ENCODE results near the gene EIF4G1. TPM values are rescaled to one million over a fixed set of nuclear protein-coding genes. Genes with fewer than 3 reads are reported as not detected.

The EIF4G1 gene
- polyA plus RNA-seq, 1 donor from 2014 or later: 66.9 TPM

DNA sequence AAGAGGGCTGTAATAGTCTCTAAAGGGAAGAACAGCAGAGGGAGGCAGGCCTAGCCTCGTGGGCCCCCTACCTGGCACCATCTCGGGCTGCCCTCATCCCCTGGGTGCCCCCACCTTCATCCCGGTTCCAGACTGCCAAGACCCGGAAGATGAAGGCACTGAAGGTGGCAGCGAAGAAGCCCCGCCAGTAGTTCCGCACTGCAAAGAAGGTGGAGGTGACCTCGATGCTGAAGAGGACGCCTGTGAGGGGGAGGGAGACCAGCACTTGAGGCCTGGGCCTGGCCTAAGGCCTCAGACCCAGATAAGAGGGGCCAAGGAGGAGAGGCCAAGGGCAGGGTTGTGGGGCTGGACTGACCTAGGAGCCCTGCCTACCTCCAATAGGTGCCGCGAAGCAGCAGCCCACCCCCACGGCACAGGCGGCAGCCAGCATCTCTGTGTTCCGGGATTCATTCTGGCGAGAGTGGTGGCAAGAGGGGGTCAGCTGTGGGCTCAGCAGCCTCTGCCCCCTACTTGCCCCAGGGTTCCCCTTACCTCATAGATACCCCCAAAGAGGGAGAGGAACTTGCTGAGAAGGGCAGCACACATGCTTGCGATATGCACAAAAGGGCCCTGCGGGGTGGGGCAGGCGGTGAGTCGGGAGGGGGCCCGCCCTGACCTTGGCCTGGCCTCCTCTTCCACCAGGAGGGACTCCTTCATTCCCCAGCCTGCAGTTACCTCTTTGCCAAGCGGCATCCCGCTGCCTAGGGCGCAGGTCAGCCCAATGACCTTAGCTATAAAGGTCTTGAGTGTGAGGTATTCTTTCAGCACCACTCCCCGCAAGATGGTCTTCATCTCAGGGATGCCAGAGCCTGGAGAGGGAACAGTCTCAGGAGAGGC is 43.1 kb downstream of the EIF4G1 start:
- H3F3A ChIP-seq (ENCODE audit: insufficient read depth, low read length, poor library complexity, severe bottlenecking): no peaks in the 10 kb centered on the region
- no peaks in the 10 kb centered on the region for H3K27me3 ChIP-seq (ENCODE audit: insufficient read depth, low read depth, low read length)
- H3K4me3 ChIP-seq (ENCODE audit: low read length): no peak overlapping the region
- H3K9ac ChIP-seq (ENCODE audit: low read length): no peak overlapping the region
- peaks cover 8% of the 10 kb centered on the region for H3K79me2 ChIP-seq (replicated peaks; ENCODE audit: insufficient read depth, low read length)
- no peak overlapping the region for H3K27ac ChIP-seq (ENCODE audit: low read length)
- H3K36me3 ChIP-seq (ENCODE audit: insufficient read depth, low read length): no peaks in the 10 kb centered on the region
- H2AFZ ChIP-seq (ENCODE audit: low read depth, low read length): no peak overlapping the region
- H3K9me2 ChIP-seq (ENCODE audit: insufficient read depth, low read length): no peaks in the 10 kb centered on the region
- TF ChIP-seq, protein P1, sequence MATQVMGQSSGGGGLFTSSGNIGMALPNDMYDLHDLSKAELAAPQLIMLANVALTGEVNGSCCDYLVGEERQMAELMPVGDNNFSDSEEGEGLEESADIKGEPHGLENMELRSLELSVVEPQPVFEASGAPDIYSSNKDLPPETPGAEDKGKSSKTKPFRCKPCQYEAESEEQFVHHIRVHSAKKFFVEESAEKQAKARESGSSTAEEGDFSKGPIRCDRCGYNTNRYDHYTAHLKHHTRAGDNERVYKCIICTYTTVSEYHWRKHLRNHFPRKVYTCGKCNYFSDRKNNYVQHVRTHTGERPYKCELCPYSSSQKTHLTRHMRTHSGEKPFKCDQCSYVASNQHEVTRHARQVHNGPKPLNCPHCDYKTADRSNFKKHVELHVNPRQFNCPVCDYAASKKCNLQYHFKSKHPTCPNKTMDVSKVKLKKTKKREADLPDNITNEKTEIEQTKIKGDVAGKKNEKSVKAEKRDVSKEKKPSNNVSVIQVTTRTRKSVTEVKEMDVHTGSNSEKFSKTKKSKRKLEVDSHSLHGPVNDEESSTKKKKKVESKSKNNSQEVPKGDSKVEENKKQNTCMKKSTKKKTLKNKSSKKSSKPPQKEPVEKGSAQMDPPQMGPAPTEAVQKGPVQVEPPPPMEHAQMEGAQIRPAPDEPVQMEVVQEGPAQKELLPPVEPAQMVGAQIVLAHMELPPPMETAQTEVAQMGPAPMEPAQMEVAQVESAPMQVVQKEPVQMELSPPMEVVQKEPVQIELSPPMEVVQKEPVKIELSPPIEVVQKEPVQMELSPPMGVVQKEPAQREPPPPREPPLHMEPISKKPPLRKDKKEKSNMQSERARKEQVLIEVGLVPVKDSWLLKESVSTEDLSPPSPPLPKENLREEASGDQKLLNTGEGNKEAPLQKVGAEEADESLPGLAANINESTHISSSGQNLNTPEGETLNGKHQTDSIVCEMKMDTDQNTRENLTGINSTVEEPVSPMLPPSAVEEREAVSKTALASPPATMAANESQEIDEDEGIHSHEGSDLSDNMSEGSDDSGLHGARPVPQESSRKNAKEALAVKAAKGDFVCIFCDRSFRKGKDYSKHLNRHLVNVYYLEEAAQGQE (IDR thresholded peaks at IDR 0.05; ENCODE audit: borderline replicate concordance): no peak
- TF ChIP-seq, protein P2, sequence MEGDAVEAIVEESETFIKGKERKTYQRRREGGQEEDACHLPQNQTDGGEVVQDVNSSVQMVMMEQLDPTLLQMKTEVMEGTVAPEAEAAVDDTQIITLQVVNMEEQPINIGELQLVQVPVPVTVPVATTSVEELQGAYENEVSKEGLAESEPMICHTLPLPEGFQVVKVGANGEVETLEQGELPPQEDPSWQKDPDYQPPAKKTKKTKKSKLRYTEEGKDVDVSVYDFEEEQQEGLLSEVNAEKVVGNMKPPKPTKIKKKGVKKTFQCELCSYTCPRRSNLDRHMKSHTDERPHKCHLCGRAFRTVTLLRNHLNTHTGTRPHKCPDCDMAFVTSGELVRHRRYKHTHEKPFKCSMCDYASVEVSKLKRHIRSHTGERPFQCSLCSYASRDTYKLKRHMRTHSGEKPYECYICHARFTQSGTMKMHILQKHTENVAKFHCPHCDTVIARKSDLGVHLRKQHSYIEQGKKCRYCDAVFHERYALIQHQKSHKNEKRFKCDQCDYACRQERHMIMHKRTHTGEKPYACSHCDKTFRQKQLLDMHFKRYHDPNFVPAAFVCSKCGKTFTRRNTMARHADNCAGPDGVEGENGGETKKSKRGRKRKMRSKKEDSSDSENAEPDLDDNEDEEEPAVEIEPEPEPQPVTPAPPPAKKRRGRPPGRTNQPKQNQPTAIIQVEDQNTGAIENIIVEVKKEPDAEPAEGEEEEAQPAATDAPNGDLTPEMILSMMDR (IDR thresholded peaks at IDR 0.05; ENCODE audit: poor library complexity, severe bottlenecking): no peak
- TF ChIP-seq RAD21 (conservative IDR thresholded peaks at IDR 0.05): no peak
- no peak for TF ChIP-seq MXI1 (conservative IDR thresholded peaks at IDR 0.05; ENCODE audit: poor library complexity, severe bottlenecking)
- no peak for TF ChIP-seq SMC3 (conservative IDR thresholded peaks at IDR 0.05; ENCODE audit: poor library complexity)
- no peak for TF ChIP-seq EP300 (conservative IDR thresholded peaks at IDR 0.05; ENCODE audit: poor library complexity, severe bottlenecking)
- no peak for TF ChIP-seq POLR2AphosphoS5 (IDR thresholded peaks at IDR 0.05)
- no peak for TF ChIP-seq EZH2 (IDR thresholded peaks at IDR 0.05; ENCODE audit: borderline replicate concordance, insufficient read depth, low read length, poor library complexity, severe bottlenecking)
- TF ChIP-seq TAF1 (IDR thresholded peaks at IDR 0.05; ENCODE audit: low read depth): no peak
- H3K4me2 ChIP-seq (ENCODE audit: low read length): no peak overlapping the region
- no peaks in the 10 kb centered on the region for H3K9me3 ChIP-seq (ENCODE audit: low read length)
- H4K20me1 ChIP-seq (ENCODE audit: insufficient read depth): no peaks in the 10 kb centered on the region

DNA sequence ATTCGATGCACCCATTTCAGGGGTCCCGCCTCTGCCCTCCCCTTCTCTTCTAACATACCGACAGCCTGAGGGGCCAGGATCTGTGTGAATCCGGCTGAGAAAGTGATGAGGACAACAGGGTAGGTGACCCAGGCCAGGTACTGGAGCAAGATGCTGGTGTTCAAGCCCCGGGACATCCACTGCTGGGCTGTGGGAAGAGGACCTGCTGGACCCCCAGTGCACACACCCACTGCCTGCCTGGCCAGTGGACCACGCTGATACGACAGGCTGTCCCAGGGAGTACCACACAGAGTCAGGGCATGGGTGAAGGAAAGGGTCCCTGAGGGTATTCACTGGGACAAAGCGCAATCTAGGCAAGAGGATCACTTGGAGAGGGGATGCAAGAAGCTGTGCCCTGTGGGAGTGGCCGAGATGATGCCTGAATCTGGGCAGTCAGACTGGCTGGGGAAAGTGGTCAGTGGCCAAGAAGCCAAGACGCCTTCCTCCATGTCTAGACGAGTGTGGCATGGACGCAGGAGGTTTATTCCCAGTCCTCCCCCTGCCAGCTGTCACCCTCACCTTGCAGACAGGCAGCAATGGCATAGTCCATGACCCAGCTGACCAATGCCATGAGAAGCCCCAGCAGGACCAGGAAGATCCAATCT is 43.8 kb downstream of the EIF4G1 start:
- Histone ChIP-seq H3K4me3 (ENCODE audit: low read length) (no peak overlapping the region), H3K36me3 (ENCODE audit: insufficient read depth, low read length) (no peaks in the 10 kb centered on the region), H3F3A (ENCODE audit: insufficient read depth, low read length, poor library complexity, severe bottlenecking) (no peaks in the 10 kb centered on the region), H3K9ac (ENCODE audit: low read length) (no peak overlapping the region), H2AFZ (ENCODE audit: low read depth, low read length) (no peak overlapping the region), H3K27me3 (ENCODE audit: insufficient read depth, low read depth, low read length) (no peaks in the 10 kb centered on the region), H3K27ac (ENCODE audit: low read length) (no peak overlapping the region), H3K9me2 (ENCODE audit: insufficient read depth, low read length) (no peaks in the 10 kb centered on the region), H3K79me2 (replicated peaks; ENCODE audit: insufficient read depth, low read length) (peaks cover 8% of the 10 kb centered on the region), H3K9me3 (ENCODE audit: low read length) (no peaks in the 10 kb centered on the region), H4K20me1 (ENCODE audit: insufficient read depth) (no peaks in the 10 kb centered on the region), H3K4me2 (ENCODE audit: low read length) (no peak overlapping the region)
- TF ChIP-seq, protein P1 (IDR thresholded peaks at IDR 0.05; ENCODE audit: borderline replicate concordance): no peak
- TF ChIP-seq SMC3 (conservative IDR thresholded peaks at IDR 0.05; ENCODE audit: poor library complexity) (no peak), POLR2AphosphoS5 (IDR thresholded peaks at IDR 0.05) (no peak), TAF1 (IDR thresholded peaks at IDR 0.05; ENCODE audit: low read depth) (no peak), MXI1 (conservative IDR thresholded peaks at IDR 0.05; ENCODE audit: poor library complexity, severe bottlenecking) (no peak), RAD21 (conservative IDR thresholded peaks at IDR 0.05) (no peak), EZH2 (IDR thresholded peaks at IDR 0.05; ENCODE audit: borderline replicate concordance, insufficient read depth, low read length, poor library complexity, severe bottlenecking) (no peak), EP300 (conservative IDR thresholded peaks at IDR 0.05; ENCODE audit: poor library complexity, severe bottlenecking) (no peak)
- TF ChIP-seq, protein P2 (IDR thresholded peaks at IDR 0.05; ENCODE audit: poor library complexity, severe bottlenecking): no peak

All from neural cell (in vitro differentiated cells).